Endothelial cell of umbilical vein (primary cell): ENCODE measurements around the gene SCAMP5. TPM values are rescaled to one million over a fixed set of nuclear protein-coding genes. Genes with fewer than 3 reads are reported as not detected.

Experiments
- BruUV-seq: library from RNA; stranded (reverse); fragments of 400-500 nt; replicated peaks from 2 replicates; lab custom pipeline; 2021; lab: Mats Ljungman, UMichigan
- CTCF ChIA-PET: fragments of 300-600, 350-600 bp; sonication (Branson Sonifier 250); formaldehyde crosslinking; loops from one replicate; lab custom pipeline; 2021; ENCODE audit warnings: antibody characterized with exemption, inconsistent platforms; lab: Charles Lee
- POLR2A ChIA-PET: fragments of 300-600, 350-600 bp; sonication (Branson Sonifier 250); formaldehyde crosslinking; loops from one replicate; lab custom pipeline; 2021; ENCODE audit warnings: antibody characterized with exemption, inconsistent platforms; lab: Charles Lee
- DNase-seq: peaks from one replicate; pipeline ENCODE4 v3.0.0-alpha.2; 2011; ENCODE audit warnings: low read depth, low spot score
- FAIRE-seq: peaks from 2 replicates; lab custom pipeline; 2011; peaks lifted over from hg19 to GRCh38; lab: Jason Lieb, UNC
- H2AFZ ChIP-seq: 2 replicates; pipeline ENCODE4 v1.6.0; 2012; ENCODE audit warnings: low read depth, low read length, control low read depth, inconsistent platforms
- H3K27ac ChIP-seq: 2 replicates; pipeline ENCODE4 v1.5.1; 2011; ENCODE audit warnings: low read depth, mild to moderate bottlenecking, control low read depth, low read length, moderate library complexity; ENCODE audit not compliant: insufficient read depth
- H3K27me3 ChIP-seq, 2 experiments: 2 replicates each; pipeline versions ENCODE4 v1.6.0 to v1.6.1; 2011; ENCODE audit warnings: low read length in 2 of 2, mixed read lengths in 1 of 2; ENCODE audit not compliant: control insufficient read depth in 2 of 2, insufficient read depth in 2 of 2
- H3K36me3 ChIP-seq, 2 experiments: 2 replicates in 1 of 2; 3 replicates in 1 of 2; pipeline ENCODE4 v1.5.1; 2011; ENCODE audit warnings: low read length in 2 of 2, mild to moderate bottlenecking in 1 of 2, moderate library complexity in 1 of 2; ENCODE audit not compliant: control insufficient read depth in 2 of 2, insufficient read depth in 2 of 2; ENCODE audit errors: extremely low read depth in 1 of 2
- H3K4me1 ChIP-seq: 3 replicates; pipeline ENCODE4 v1.5.1; 2011; ENCODE audit warnings: mild to moderate bottlenecking, low read length; ENCODE audit not compliant: control insufficient read depth, insufficient read depth; ENCODE audit errors: extremely low read depth
- H3K4me2 ChIP-seq: 2 replicates; pipeline ENCODE4 v1.6.1; 2011; ENCODE audit warnings: low read length, control low read depth, mixed read lengths; ENCODE audit not compliant: insufficient read depth
- H3K4me3 ChIP-seq, 3 experiments: fragments of 200-600 bp in 1 of 3; sonication (generic), shearing (Covaris generic) in 1 of 3; replicated peaks in 1 of 3; 2 replicates each; pipeline ENCODE4 v1.5.1; 2011 to 2016; ENCODE audit warnings: control low read depth in 3 of 3, low read length in 3 of 3, mild to moderate bottlenecking in 2 of 3, inconsistent platforms in 1 of 3, low read depth in 1 of 3, moderate library complexity in 1 of 3; ENCODE audit not compliant: insufficient read depth in 1 of 3
- H3K79me2 ChIP-seq: 2 replicates; pipeline ENCODE4 v1.6.0; 2012; ENCODE audit warnings: low read length, inconsistent platforms; ENCODE audit not compliant: control insufficient read depth, insufficient read depth
- H3K9ac ChIP-seq: replicated peaks from 2 replicates; pipeline ENCODE3; 2011; ENCODE audit warnings: low read length, control low read depth; ENCODE audit not compliant: insufficient read depth; ENCODE audit errors: extremely low read depth
- H3K9me1 ChIP-seq: replicated peaks from 3 replicates; pipeline ENCODE4 v1.6.0; 2011; ENCODE audit warnings: mild to moderate bottlenecking, low read length; ENCODE audit not compliant: control insufficient read depth, insufficient read depth; ENCODE audit errors: extremely low read depth
- H3K9me3 ChIP-seq: replicated peaks from 2 replicates; pipeline ENCODE4 v1.5.1; 2012; ENCODE audit warnings: low read length, inconsistent platforms; ENCODE audit not compliant: control insufficient read depth, insufficient read depth
- H4K20me1 ChIP-seq: replicated peaks from 2 replicates; pipeline ENCODE3; 2011; ENCODE audit warnings: mild to moderate bottlenecking, low read length; ENCODE audit not compliant: control insufficient read depth, insufficient read depth; ENCODE audit errors: extremely low read depth
- CTCF ChIP-seq, 2 donors: IDR thresholded peaks; 1 replicate in 1 of 2; 2 replicates in 1 of 2; pipeline ENCODE4 v1.5.1; 2011; ENCODE audit warnings: low read length in 2 of 2, mild to moderate bottlenecking in 2 of 2, moderate library complexity in 2 of 2, control low read depth in 1 of 2, inconsistent platforms in 1 of 2, low read depth in 1 of 2; ENCODE audit not compliant: insufficient read depth in 1 of 2; ENCODE audit errors: extremely low read depth in 1 of 2
- EZH2 ChIP-seq: IDR thresholded peaks from 2 replicates; pipeline ENCODE4 v1.6.1; 2012; ENCODE audit warnings: borderline replicate concordance, low read depth, mild to moderate bottlenecking, moderate library complexity, low read length, inconsistent platforms; ENCODE audit not compliant: severe bottlenecking
- FOS ChIP-seq: IDR thresholded peaks from 2 replicates; pipeline ENCODE4 v1.6.1; 2011; ENCODE audit warnings: mild to moderate bottlenecking, low read length, moderate library complexity, borderline replicate concordance; ENCODE audit not compliant: insufficient read depth
- GATA2 ChIP-seq: IDR thresholded peaks from 2 replicates; pipeline ENCODE4 v1.7.0; 2011; ENCODE audit warnings: low read depth, mild to moderate bottlenecking, moderate library complexity, mixed read lengths, low read length; ENCODE audit not compliant: insufficient read length, insufficient read depth
- JUN ChIP-seq: IDR thresholded peaks from 2 replicates; pipeline ENCODE4 v1.6.1; 2011; ENCODE audit warnings: borderline replicate concordance, low read depth; ENCODE audit not compliant: insufficient read length, insufficient read depth
- MAX ChIP-seq: IDR thresholded peaks from 2 replicates; pipeline ENCODE4 v1.6.1; 2011; ENCODE audit not compliant: insufficient read depth, insufficient read length
- MYC ChIP-seq: IDR thresholded peaks from one replicate; pipeline ENCODE4 v1.6.1; 2011; ENCODE audit warnings: mild to moderate bottlenecking, low read depth, low read length
- POLR2A ChIP-seq: IDR thresholded peaks from 2 replicates; pipeline ENCODE4 v1.6.1; 2012; ENCODE audit warnings: low read depth, mild to moderate bottlenecking, control low read depth, low read length
- POLR2AphosphoS5 ChIP-seq: IDR thresholded peaks from 2 replicates; pipeline ENCODE4 v1.6.1; 2012; ENCODE audit warnings: low read depth, mild to moderate bottlenecking, control low read depth, low read length, moderate library complexity; ENCODE audit not compliant: insufficient read depth
- dilution Hi-C: fragments of 300-500 bp; cut with MboI; formaldehyde crosslinking; loops from one replicate; pipeline ENCODE4 v1.15.0; 2019; ENCODE audit warnings: low sequenced_read_pairs; ENCODE audit not compliant: extremely low pct_ligation_motif_present
- intact Hi-C: fragments of 100-400 bp; cut with micrococcal nuclease; formaldehyde crosslinking; loops from one replicate; pipeline ENCODE4 v1.10.0; 2022
- polyA plus RNA-seq, 4 experiments: library from polyadenylated mRNA; depleted of rRNA in 3 of 4; stranded (reverse) in 3 of 4; unstranded in 1 of 4; fragments of >200 nt; gene quantifications; 2 replicates each; pipeline versions ENCODE4 v1.2.1 to v1.2.3, GENCODE V29; 2011 to 2012; ENCODE audit warnings: missing spikeins in 1 of 4
- total RNA-seq: library from RNA; stranded (reverse); gene quantifications from 2 replicates; pipeline ENCODE4 v1.2.3, GENCODE V29; 2021

SCAMP5 gene
- total and polyA plus RNA-seq, 2 donors (not counting 3 experiments of a cell fraction or from before 2014, with no cell fraction given): 1.9 to 6.2 TPM

- Histone ChIP-seq H3K9me1 (no peaks in the 10 kb centered on the region), H3K4me1 (peaks cover 58% of the 10 kb centered on the region), H2AFZ (peak overlapping the region; percentile 36), H3K9me3 (no peaks in the 10 kb centered on the region), H3K4me3 (peak overlapping the region in 2 of 3 experiments; percentile 14 to 25), H3K27ac (no peak overlapping the region), H4K20me1 (no peaks in the 10 kb centered on the region), H3K9ac (no peak overlapping the region), H3K4me2 (peak overlapping the region; percentile 89), H3K79me2 (peaks cover 15% of the 10 kb centered on the region), H3K36me3 (no peaks in the 10 kb centered on the region), H3K27me3 (peaks cover 0 to 3% of the 10 kb centered on the region in 2 experiments)
- CTCF ChIA-PET: interaction anchor here (0.9 to 3.8 kb wide), 2 partner anchors 8 kb away, joined by 4 to 20 read pairs; no protein-coding TSS in a partner anchor
- DNase-seq (no peak), FAIRE-seq (no peak)
- intact Hi-C loops (no loop called here), dilution Hi-C loops (no loop called here)
- no peak for TF ChIP-seq GATA2
- no peak for TF ChIP-seq JUN
- TF ChIP-seq MYC: no peak
- no peak for TF ChIP-seq MAX
- no peak for TF ChIP-seq POLR2A
- no peak for TF ChIP-seq FOS
- no peak for TF ChIP-seq POLR2AphosphoS5
- TF ChIP-seq EZH2: no peak
- no peak for TF ChIP-seq CTCF (IDR thresholded peaks at IDR 0.05; ENCODE audit: extremely low read depth in 1 of 2, insufficient read depth in 1 of 2, low read depth in 1 of 2, low read length in 2 of 2)
- POLR2A ChIA-PET: no interaction called here
- no TSS peak for BruUV-seq
These were observed 36.9 kb upstream of the SCAMP5 start for GRCh38 chr15:74958320-74958907.
